Colonic mucosa (tissue), 4 donors: ENCODE measurements around the gene RIC3. TPM values are rescaled to one million over a fixed set of nuclear protein-coding genes. Genes with fewer than 3 reads are reported as not detected.

Source experiments
- DNase-seq: peaks from one replicate; pipeline ENCODE4 v3.0.0-alpha.2; 2020
- H3K27ac ChIP-seq: fragments of 200-600 bp; one replicate; pipeline ENCODE4 v1.8.0; 2021
- H3K27me3 ChIP-seq: fragments of 200-600 bp; one replicate; pipeline ENCODE4 v1.8.0; 2021
- H3K36me3 ChIP-seq: fragments of 200-600 bp; one replicate; pipeline ENCODE4 v1.8.0; 2021
- H3K4me1 ChIP-seq: fragments of 200-600 bp; one replicate; pipeline ENCODE4 v1.8.0; 2021; ENCODE audit warnings: mild to moderate bottlenecking
- H3K4me3 ChIP-seq: fragments of 200-600 bp; one replicate; pipeline ENCODE4 v1.8.0; 2021
- H3K9ac ChIP-seq, 2 donors: one replicate each; pipeline ENCODE4 v1.7.0; 2013; ENCODE audit warnings: control low read depth in 2 of 2, low read depth in 2 of 2, low read length in 2 of 2
- H3K9me3 ChIP-seq: fragments of 200-600 bp; one replicate; pipeline ENCODE4 v1.8.0; 2021
- CTCF ChIP-seq: fragments of 200-600 bp; IDR thresholded peaks from one replicate; pipeline ENCODE4 v1.8.0; 2022; ENCODE audit warnings: antibody characterized with exemption, mild to moderate bottlenecking
- intact Hi-C: fragments of 100-400 bp; cut with DNase I; formaldehyde crosslinking; loops from one replicate; pipeline ENCODE4 v1.14.1; 2022
- total RNA-seq, 2 donors: library from RNA; stranded (reverse); fragmentation: NEBNext Ultra II Directional in 1 of 2; extraction: Animal tissue kit (Norgen Biotek cat#: 25700) in 1 of 2; gene quantifications; one replicate each; pipeline ENCODE4 v1.2.1, GENCODE V29; 2021
- donor health status: healthy.
- donor health status: DM: no; HTN: no; CAD: no.
- donor health status: DM: no; HTN: no; CAD: no.

The RIC3 gene
- 1 to 10 TPM in 1 of 2 donors, under 1 TPM in 1; 0.79 to 2.0 TPM for total RNA-seq

GRCh38 chr11:8168485-8169257 is at the start of gene RIC3:
RIC3 (minus strand) TSS chr11:8169025; CDS start chr11:8168989, 36 bp downstream.
- no peak for TF ChIP-seq CTCF
- intact Hi-C loops = no loop called here
- DNase-seq = no peak
- no peaks in the 10 kb centered on the region for H3K36me3 ChIP-seq
- peak within 1 kb of the TSS; percentile 44 for H3K4me3 ChIP-seq
- H3K27ac ChIP-seq = no peak within 1 kb of the TSS
- no peaks in the 10 kb centered on the region for H3K9me3 ChIP-seq
- H3K9ac ChIP-seq = no peak within 1 kb of the TSS
- no peaks in the 10 kb centered on the region for H3K4me1 ChIP-seq
- peaks cover 11% of the 10 kb centered on the region for H3K27me3 ChIP-seq

- H3K9me3 ChIP-seq = no peaks in the 10 kb centered on the region
- no peak for TF ChIP-seq CTCF
- H3K27me3 ChIP-seq = no peaks in the 10 kb centered on the region
- H3K4me1 ChIP-seq = no peaks in the 10 kb centered on the region
- intact Hi-C loops = no loop called here
- no peak for DNase-seq
- H3K9ac ChIP-seq = no peak overlapping the region
- no peaks in the 10 kb centered on the region for H3K36me3 ChIP-seq
- H3K27ac ChIP-seq = no peak overlapping the region
- no peak overlapping the region for H3K4me3 ChIP-seq
These were observed 49.6 kb upstream of the RIC3 start for GRCh38 chr11:8218409-8218808.

GRCh38 chr11:8217926-8218325 is 49.1 kb upstream of the RIC3 start:
- H3K4me3 ChIP-seq = no peak overlapping the region
- H3K27me3 ChIP-seq = no peaks in the 10 kb centered on the region
- TF ChIP-seq CTCF = no peak
- H3K27ac ChIP-seq = no peak overlapping the region
- no peaks in the 10 kb centered on the region for H3K9me3 ChIP-seq
- no peak for DNase-seq
- H3K36me3 ChIP-seq = no peaks in the 10 kb centered on the region
- intact Hi-C loops = no loop called here
- H3K9ac ChIP-seq = no peak overlapping the region
- no peaks in the 10 kb centered on the region for H3K4me1 ChIP-seq

GRCh38 chr11:8217136-8217535 is 48.3 kb upstream of the RIC3 start:
- Histone ChIP-seq H3K36me3 (no peaks in the 10 kb centered on the region), H3K9ac (no peak overlapping the region), H3K9me3 (no peaks in the 10 kb centered on the region), H3K27me3 (no peaks in the 10 kb centered on the region), H3K27ac (no peak overlapping the region), H3K4me3 (no peak overlapping the region), H3K4me1 (no peaks in the 10 kb centered on the region)
- intact Hi-C loops = no loop called here
- DNase-seq = no peak
- TF ChIP-seq CTCF = no peak

- no peak for TF ChIP-seq CTCF
- H3K27ac ChIP-seq = no peak overlapping the region
- H3K9ac ChIP-seq = no peak overlapping the region
- H3K27me3 ChIP-seq = no peaks in the 10 kb centered on the region
- DNase-seq = no peak
- intact Hi-C loops = no loop called here
- no peak overlapping the region for H3K4me3 ChIP-seq
- no peaks in the 10 kb centered on the region for H3K9me3 ChIP-seq
- H3K4me1 ChIP-seq = no peaks in the 10 kb centered on the region
- no peaks in the 10 kb centered on the region for H3K36me3 ChIP-seq
These were observed 44.6 kb upstream of the RIC3 start for GRCh38 chr11:8213376-8213775.
